GM18511 (cell line): ENCODE data around the gene HIVEP2.

Experiments
- ATAC-seq: cut with Tn5 transposase; IDR thresholded peaks from one replicate; pipeline ENCODE4 v1.9.1; 2021; ENCODE audit warnings: mild to moderate bottlenecking, moderate library complexity; ENCODE audit not compliant: unreplicated experiment

Gene HIVEP2

GRCh38 chr6:142796571-142796970 lies 148.4 kb downstream of the HIVEP2 start:
- no peak for ATAC-seq

GRCh38 chr6:142796024-142796423 lies 149.0 kb downstream of the HIVEP2 start:
- ATAC-seq, result no peak

GRCh38 chr6:142794424-142794823 lies 150.6 kb downstream of the HIVEP2 start:
- no peak for ATAC-seq

- ATAC-seq, result no peak
Measured at GRCh38 chr6:142790257-142790656, 154.7 kb downstream of the HIVEP2 start.

GRCh38 chr6:142787422-142787821 lies 157.6 kb downstream of the HIVEP2 start:
- ATAC-seq, result no peak

- no peak for ATAC-seq
Measured at GRCh38 chr6:142786476-142786875, 158.5 kb downstream of the HIVEP2 start.

GRCh38 chr6:142784344-142784743 lies 160.6 kb downstream of the HIVEP2 start:
- ATAC-seq, result peak; percentile 99

GRCh38 chr6:142783499-142783898 lies 161.5 kb downstream of the HIVEP2 start:
- ATAC-seq, result no peak

- ATAC-seq, result no peak
Measured at GRCh38 chr6:142781129-142781528, 163.8 kb downstream of the HIVEP2 start.

GRCh38 chr6:142773859-142774648 lies 170.9 kb downstream of the HIVEP2 start:
- no peak for ATAC-seq

- no peak for ATAC-seq
Measured at GRCh38 chr6:142773324-142773723, 171.7 kb downstream of the HIVEP2 start.

GRCh38 chr6:142771162-142771561 lies 173.8 kb downstream of the HIVEP2 start:
- no peak for ATAC-seq

GRCh38 chr6:142765306-142765705 lies 179.7 kb downstream of the HIVEP2 start:
- no peak for ATAC-seq

GRCh38 chr6:142764311-142764710 lies 180.7 kb downstream of the HIVEP2 start:
- no peak for ATAC-seq

- no peak for ATAC-seq
Measured at GRCh38 chr6:142763205-142763604, 181.8 kb downstream of the HIVEP2 start.

- ATAC-seq, result peak; percentile 69
Measured at GRCh38 chr6:142761756-142762155, 183.2 kb downstream of the HIVEP2 start.

GRCh38 chr6:142760152-142760551 lies 184.8 kb downstream of the HIVEP2 start:
- ATAC-seq, result no peak

GRCh38 chr6:142758629-142759025 lies 186.3 kb downstream of the HIVEP2 start:
- no peak for ATAC-seq

GRCh38 chr6:142757852-142758628 lies 186.9 kb downstream of the HIVEP2 start:
- no peak for ATAC-seq

- no peak for ATAC-seq
Measured at GRCh38 chr6:142756215-142756630, 188.8 kb downstream of the HIVEP2 start.

GRCh38 chr6:142753196-142753595 lies 191.8 kb downstream of the HIVEP2 start:
- no peak for ATAC-seq

- ATAC-seq, result no peak
Measured at GRCh38 chr6:142752348-142752747, 192.6 kb downstream of the HIVEP2 start.
